Fibroblast of mammary gland (primary cell): ENCODE results near the gene NTNG1.

Source experiments
- DNase-seq: peaks from one replicate; pipeline ENCODE4 v3.0.0-alpha.2; 2010; ENCODE audit warnings: low read depth
- H3K4me3 ChIP-seq: 2 replicates; pipeline ENCODE4 v1.5.1; 2011; ENCODE audit warnings: low read depth, mild to moderate bottlenecking, low read length, moderate library complexity; ENCODE audit not compliant: control insufficient read depth
- CTCF ChIP-seq: conservative IDR thresholded peaks from 2 replicates; pipeline ENCODE4 v1.5.1; 2011; ENCODE audit warnings: low read depth, low read length, inconsistent platforms; ENCODE audit not compliant: control insufficient read depth, insufficient read depth

The NTNG1 gene

GRCh38 chr1:107499139-107499744 lies 358.4 kb downstream of the NTNG1 start:
- no peak overlapping the region for H3K4me3 ChIP-seq
- no peak for DNase-seq
- TF ChIP-seq CTCF, result no peak

- no peak for TF ChIP-seq CTCF
- no peak for DNase-seq
- H3K4me3 ChIP-seq, result no peak overlapping the region
Observed at GRCh38 chr1:107501081-107501605, 360.3 kb downstream of the NTNG1 start.

- no peak overlapping the region for H3K4me3 ChIP-seq
- no peak for DNase-seq
- no peak for TF ChIP-seq CTCF
Observed at GRCh38 chr1:107510347-107510746, 369.5 kb downstream of the NTNG1 start.

- DNase-seq, result no peak
- TF ChIP-seq CTCF, result no peak
- no peak overlapping the region for H3K4me3 ChIP-seq
Observed at GRCh38 chr1:107512836-107513235, 372.0 kb downstream of the NTNG1 start.

- H3K4me3 ChIP-seq, result no peak overlapping the region
- no peak for DNase-seq
- no peak for TF ChIP-seq CTCF
Observed at GRCh38 chr1:107514841-107515240, 374.0 kb downstream of the NTNG1 start.

- no peak overlapping the region for H3K4me3 ChIP-seq
- no peak for DNase-seq
- TF ChIP-seq CTCF, result no peak
Observed at GRCh38 chr1:107515702-107516101, 374.9 kb downstream of the NTNG1 start.
